H1 (cell line): ENCODE results near the gene GSAP. TPM values are rescaled to one million over a fixed set of nuclear protein-coding genes. Genes with fewer than 3 reads are reported as not detected.

Source experiments
- ASH2L ChIP-seq: fragments of 200-600, 300-600 bp; sonication (generic); IDR thresholded peaks from one replicate; pipeline ENCODE4 v1.7.1; 2017; ENCODE audit warnings: low read length
- ATF3 ChIP-seq: IDR thresholded peaks from 2 replicates; pipeline ENCODE4 v1.6.1; 2011; ENCODE audit warnings: low read depth, mild to moderate bottlenecking, low read length; ENCODE audit not compliant: insufficient read depth
- CHD1 ChIP-seq: IDR thresholded peaks from 2 replicates; pipeline ENCODE4 v1.6.1; 2012; ENCODE audit warnings: low read depth, low read length, improper control_type of control experiment
- JUND ChIP-seq: IDR thresholded peaks from 2 replicates; pipeline ENCODE4 v1.6.1; 2011; ENCODE audit warnings: mild to moderate bottlenecking, improper control_type of control experiment, low read length
- KDM5A ChIP-seq: fragments of 200-600 bp; IDR thresholded peaks from 2 replicates; pipeline ENCODE4 v1.7.1; 2012; ENCODE audit warnings: mild to moderate bottlenecking, low read length, inconsistent platforms, mixed read lengths
- POLR2A ChIP-seq, 2 experiments: IDR thresholded peaks; 1 replicate in 1 of 2; 2 replicates in 1 of 2; pipeline ENCODE4 v1.6.1; 2011; ENCODE audit warnings: low read depth in 2 of 2, low read length in 2 of 2, mild to moderate bottlenecking in 2 of 2; ENCODE audit errors: control extremely low read depth in 1 of 2
- RNF2 ChIP-seq: fragments of 200-900, 300-1000 bp; sonication (generic); IDR thresholded peaks from 2 replicates; pipeline ENCODE4 v1.7.1; 2016; ENCODE audit warnings: borderline replicate concordance, low read depth, mild to moderate bottlenecking, antibody characterized with exemption, low read length; ENCODE audit not compliant: poor library complexity, severe bottlenecking; ENCODE audit errors: missing control alignments
- SP4 ChIP-seq: IDR thresholded peaks from 2 replicates; pipeline ENCODE4 v1.6.1; 2012; ENCODE audit warnings: low read length, inconsistent platforms
- USF2 ChIP-seq: IDR thresholded peaks from 2 replicates; pipeline ENCODE4 v1.6.1; 2011; ENCODE audit warnings: low read length, improper control_type of control experiment
- polyA plus RNA-seq, 7 experiments: library from polyadenylated mRNA; depleted of rRNA in 3 of 7; stranded (reverse) in 5 of 7; unstranded in 2 of 7; fragments of >200 nt in 5 of 7; fragments of 200-250 nt in 2 of 7; gene quantifications; 1 replicate in 5 of 7; 2 replicates in 1 of 7; 4 replicates in 1 of 7; pipeline versions ENCODE4 v1.2.1 to v1.2.3, GENCODE V29; 2011 to 2013; ENCODE audit warnings: missing spikeins in 2 of 7, mixed read lengths in 2 of 7
- total RNA-seq: library from RNA; stranded (reverse); fragmentation: NEBNext Ultra II Directional; extraction: Animal tissue kit (Norgen Biotek cat#: 25700); gene quantifications from 2 replicates; pipeline ENCODE4 v1.2.1, GENCODE V29; 2021

Gene GSAP
- total and polyA plus RNA-seq, 2 of the 8 experiments (the other 6 are each of a cell fraction or from before 2014, with no cell fraction given): 0.93 to 2.1 TPM

GRCh38 chr7:77420986-77421672 is 5.0 kb upstream of the GSAP start (continued):
- TF ChIP-seq CHD1 (no peak), ASH2L (no peak), SP4 (no peak), KDM5A (no peak), USF2 (no peak), POLR2A (IDR thresholded peaks at IDR 0.05; ENCODE audit: control extremely low read depth in 1 of 2, low read depth in 2 of 2, low read length in 2 of 2) (no peak), JUND (no peak), ATF3 (no peak), RNF2 (no peak)
